ENCODE measurements around the gene TOR1A.

The TOR1A gene

GRCh38 chr9:129867136-129868022 is 43.4 kb upstream of the TOR1A start:
- no peak for DNase-seq (ENCODE audit: extremely low spot score)
- POLR2A ChIA-PET, result no interaction called here
- no peak for TF ChIP-seq L3MBTL2 (conservative IDR thresholded peaks at IDR 0.05)
- no peak for TF ChIP-seq HDGF (IDR thresholded peaks at IDR 0.05; ENCODE audit: borderline replicate concordance)
- no peak for TF ChIP-seq FOXA1 (IDR thresholded peaks at IDR 0.05)
- TF ChIP-seq BHLHE40 (IDR thresholded peaks at IDR 0.05; ENCODE audit: borderline replicate concordance), result no peak
- no peak for TF ChIP-seq SP1 (IDR thresholded peaks at IDR 0.05)
- TF ChIP-seq FOXK2 (IDR thresholded peaks at IDR 0.05), result no peak
- TF ChIP-seq LEF1 (IDR thresholded peaks at IDR 0.05; ENCODE audit: borderline replicate concordance), result no peak
- TF ChIP-seq CTBP1 (IDR thresholded peaks at IDR 0.05; ENCODE audit: borderline replicate concordance), result no peak
- no peak for TF ChIP-seq ZNF384 (IDR thresholded peaks at IDR 0.05)
- TF ChIP-seq ELF4 (IDR thresholded peaks at IDR 0.05), result no peak
- TF ChIP-seq TARDBP (IDR thresholded peaks at IDR 0.05), result no peak
- TF ChIP-seq SUZ12 (IDR thresholded peaks at IDR 0.05), result no peak
- TF ChIP-seq, protein P1, sequence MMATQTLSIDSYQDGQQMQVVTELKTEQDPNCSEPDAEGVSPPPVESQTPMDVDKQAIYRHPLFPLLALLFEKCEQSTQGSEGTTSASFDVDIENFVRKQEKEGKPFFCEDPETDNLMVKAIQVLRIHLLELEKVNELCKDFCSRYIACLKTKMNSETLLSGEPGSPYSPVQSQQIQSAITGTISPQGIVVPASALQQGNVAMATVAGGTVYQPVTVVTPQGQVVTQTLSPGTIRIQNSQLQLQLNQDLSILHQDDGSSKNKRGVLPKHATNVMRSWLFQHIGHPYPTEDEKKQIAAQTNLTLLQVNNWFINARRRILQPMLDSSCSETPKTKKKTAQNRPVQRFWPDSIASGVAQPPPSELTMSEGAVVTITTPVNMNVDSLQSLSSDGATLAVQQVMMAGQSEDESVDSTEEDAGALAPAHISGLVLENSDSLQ (IDR thresholded peaks at IDR 0.05), result no peak
- no peak for TF ChIP-seq NFRKB (IDR thresholded peaks at IDR 0.05)
- TF ChIP-seq ARNT (IDR thresholded peaks at IDR 0.05), result no peak
- no peak for TF ChIP-seq FOXM1 (IDR thresholded peaks at IDR 0.05; ENCODE audit: borderline replicate concordance)
- CTCF ChIA-PET, result no interaction called here

GRCh38 chr9:129866394-129867135 is 42.6 kb upstream of the TOR1A start:
- TF ChIP-seq HDGF (IDR thresholded peaks at IDR 0.05; ENCODE audit: borderline replicate concordance) (no peak), FOXK2 (IDR thresholded peaks at IDR 0.05) (no peak)
- CTCF ChIA-PET, result no interaction called here
- POLR2A ChIA-PET, result no interaction called here
- no peak for DNase-seq (ENCODE audit: extremely low spot score)

DNA sequence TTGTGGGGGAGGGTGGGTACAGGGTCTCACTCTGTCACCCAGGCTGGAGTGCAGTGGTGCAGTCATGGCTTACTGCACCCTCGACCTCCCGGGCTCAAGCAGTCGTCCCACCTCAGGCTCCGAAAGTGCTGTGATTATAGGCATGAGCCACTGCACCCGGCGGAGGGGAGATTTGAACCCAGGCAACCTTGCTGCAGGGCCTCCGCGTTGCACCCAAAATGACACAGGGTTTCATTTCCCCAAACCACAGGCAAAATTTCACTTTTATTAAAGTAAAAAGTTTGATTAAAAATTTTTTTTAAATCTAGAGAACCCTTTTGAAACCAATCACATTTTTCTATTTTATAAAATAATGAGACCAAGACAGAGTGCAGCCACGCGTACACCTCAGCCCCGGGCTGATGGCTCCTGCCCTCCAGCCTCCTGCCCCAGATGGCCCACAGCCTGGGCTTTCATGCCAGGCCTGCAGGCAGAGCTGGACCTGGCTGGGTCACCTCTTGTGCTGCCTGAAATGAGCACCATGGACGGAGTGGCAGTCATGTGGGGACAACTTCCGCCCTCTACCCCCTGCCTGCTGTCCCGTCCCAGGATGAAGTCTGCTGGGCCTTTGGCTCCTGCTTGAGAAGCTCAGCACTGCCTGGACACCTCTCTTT is 41.9 kb upstream of the TOR1A start:
- no peak for DNase-seq (ENCODE audit: extremely low spot score)
- TF ChIP-seq, protein P1 (IDR thresholded peaks at IDR 0.05), result no peak
- TF ChIP-seq FOXA1 (IDR thresholded peaks at IDR 0.05) (no peak), ELF4 (IDR thresholded peaks at IDR 0.05) (no peak), L3MBTL2 (conservative IDR thresholded peaks at IDR 0.05) (no peak), TARDBP (IDR thresholded peaks at IDR 0.05) (no peak), SUZ12 (IDR thresholded peaks at IDR 0.05) (no peak), BHLHE40 (IDR thresholded peaks at IDR 0.05; ENCODE audit: borderline replicate concordance) (no peak), SP1 (IDR thresholded peaks at IDR 0.05) (no peak), CTBP1 (IDR thresholded peaks at IDR 0.05; ENCODE audit: borderline replicate concordance) (no peak), ZNF384 (IDR thresholded peaks at IDR 0.05) (no peak), LEF1 (IDR thresholded peaks at IDR 0.05; ENCODE audit: borderline replicate concordance) (no peak), FOXM1 (IDR thresholded peaks at IDR 0.05; ENCODE audit: borderline replicate concordance) (no peak), FOXK2 (IDR thresholded peaks at IDR 0.05) (no peak), NFRKB (IDR thresholded peaks at IDR 0.05) (no peak), HDGF (IDR thresholded peaks at IDR 0.05; ENCODE audit: borderline replicate concordance) (no peak), ARNT (IDR thresholded peaks at IDR 0.05) (no peak)
- ChIA-PET CTCF (no interaction called here), POLR2A (no interaction called here)

DNA sequence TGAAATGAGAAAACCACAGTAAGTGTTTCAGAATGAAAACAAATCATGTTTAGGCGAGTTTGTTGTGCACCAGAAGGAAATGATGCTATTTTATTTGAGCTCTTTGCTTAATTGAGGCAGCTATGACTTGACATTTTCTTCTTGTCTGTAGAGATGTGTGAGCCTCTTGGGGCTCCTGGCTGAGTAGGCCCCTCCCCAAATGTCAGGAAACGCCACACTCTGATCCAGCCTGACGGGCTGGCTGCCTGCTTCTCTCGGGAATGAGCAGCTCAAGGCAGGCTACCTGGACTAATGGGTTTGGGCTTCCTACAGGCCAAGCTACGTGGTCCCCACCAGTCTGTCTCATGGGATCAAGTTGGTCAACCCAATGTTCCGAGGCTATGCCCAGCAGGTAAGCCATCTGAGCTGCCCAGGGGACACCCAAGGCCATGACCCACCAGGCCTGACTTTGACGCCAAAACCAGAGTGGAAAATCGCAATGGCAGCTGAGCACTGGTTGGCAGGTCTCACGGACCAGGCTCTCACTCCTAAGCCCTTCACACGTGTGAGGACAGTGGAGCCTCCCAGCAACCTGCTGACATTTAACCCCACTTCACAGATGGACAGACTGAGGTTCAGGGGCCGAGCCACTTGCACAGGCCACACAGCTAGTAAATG is 41.2 kb upstream of the TOR1A start:
- CTCF ChIA-PET, result no interaction called here
- POLR2A ChIA-PET, result no interaction called here

More for the DNA sequence above, 41.2 kb upstream of the TOR1A start:
- DNase-seq (ENCODE audit: extremely low spot score), result no peak
- TF ChIP-seq NFRKB (IDR thresholded peaks at IDR 0.05), result no peak
- TF ChIP-seq HDGF (IDR thresholded peaks at IDR 0.05; ENCODE audit: borderline replicate concordance), result no peak
- TF ChIP-seq FOXK2 (IDR thresholded peaks at IDR 0.05), result no peak
- TF ChIP-seq SP1 (IDR thresholded peaks at IDR 0.05), result no peak
- TF ChIP-seq, protein P1 (IDR thresholded peaks at IDR 0.05), result no peak
- TF ChIP-seq TARDBP (IDR thresholded peaks at IDR 0.05), result no peak
- no peak for TF ChIP-seq L3MBTL2 (conservative IDR thresholded peaks at IDR 0.05)
- no peak for TF ChIP-seq FOXA1 (IDR thresholded peaks at IDR 0.05)
- TF ChIP-seq BHLHE40 (IDR thresholded peaks at IDR 0.05; ENCODE audit: borderline replicate concordance), result no peak
- no peak for TF ChIP-seq CTBP1 (IDR thresholded peaks at IDR 0.05; ENCODE audit: borderline replicate concordance)
- TF ChIP-seq LEF1 (IDR thresholded peaks at IDR 0.05; ENCODE audit: borderline replicate concordance), result no peak
- no peak for TF ChIP-seq SUZ12 (IDR thresholded peaks at IDR 0.05)
- no peak for TF ChIP-seq ZNF384 (IDR thresholded peaks at IDR 0.05)
- no peak for TF ChIP-seq ELF4 (IDR thresholded peaks at IDR 0.05)
- no peak for TF ChIP-seq ARNT (IDR thresholded peaks at IDR 0.05)
- TF ChIP-seq FOXM1 (IDR thresholded peaks at IDR 0.05; ENCODE audit: borderline replicate concordance), result no peak
